Gastrocnemius medialis (tissue), 4 donors: ENCODE results near the gene DCLRE1A. TPM values are rescaled to one million over a fixed set of nuclear protein-coding genes. Genes with fewer than 3 reads are reported as not detected.
"Not testable (repeated sequence)": the region's sequence is repeated elsewhere in the genome, so short reads cannot be mapped to it uniquely, and the experiment has no call there.

Source experiments
- ATAC-seq, 2 donors: fragments of 150-250 bp; one replicate each; pipeline ENCODE4 v1.9.1; 2016
- DNase-seq, 2 donors: peaks; one replicate each; pipeline ENCODE4 v3.0.0-alpha.2; 2019
- H3K27ac ChIP-seq, 4 donors: fragments of 200-600 bp; sonication (generic); 1 replicate in 1 of 4; 2 replicates in 3 of 4; pipeline ENCODE4 v1.5.1; 2016 to 2018; ENCODE audit warnings: mild to moderate bottlenecking in 2 of 4, moderate library complexity in 1 of 4
- H3K27me3 ChIP-seq, 3 donors: fragments of 200-600 bp; sonication (generic) in 2 of 3; 1 replicate in 1 of 3; 2 replicates in 2 of 3; pipeline versions ENCODE4 v1.5.1 to v1.6.0; 2016 to 2019; ENCODE audit warnings: mild to moderate bottlenecking in 1 of 3, moderate library complexity in 1 of 3
- H3K36me3 ChIP-seq, 2 donors: fragments of 200-600 bp; sonication (generic) in 1 of 2; one replicate each; pipeline ENCODE4 v1.5.1; 2017 to 2018
- H3K4me1 ChIP-seq, 2 donors: fragments of 200-600 bp; sonication (generic) in 1 of 2; one replicate each; pipeline ENCODE4 v1.5.1; 2016 to 2017; ENCODE audit warnings: mild to moderate bottlenecking in 2 of 2
- H3K4me3 ChIP-seq, 4 donors: fragments of 200-600 bp; sonication (generic) in 3 of 4; 1 replicate in 1 of 4; 2 replicates in 3 of 4; pipeline ENCODE4 v1.5.1; 2016 to 2019; ENCODE audit warnings: mild to moderate bottlenecking in 2 of 4
- H3K9me3 ChIP-seq, 3 donors: fragments of 200-600 bp; sonication (generic) in 2 of 3; 1 replicate in 1 of 3; 2 replicates in 2 of 3; pipeline ENCODE4 v1.5.1; 2016 to 2019
- CTCF ChIP-seq, 5 experiments: fragments of 450-650 bp in 3 of 5; fragments of 200-600 bp in 2 of 5; sonication (generic) in 2 of 5; IDR thresholded peaks in 4 of 5; conservative IDR thresholded peaks in 1 of 5; 1 replicate in 4 of 5; 2 replicates in 1 of 5; pipeline ENCODE4 v1.5.1; 2016 to 2019; ENCODE audit warnings: antibody characterized with exemption in 5 of 5, mild to moderate bottlenecking in 3 of 5, moderate library complexity in 3 of 5
- POLR2A ChIP-seq, 2 donors: fragments of 450-650 bp; IDR thresholded peaks; one replicate each; pipeline ENCODE4 v1.6.1; 2017; ENCODE audit warnings: antibody characterized with exemption in 2 of 2, mild to moderate bottlenecking in 2 of 2, moderate library complexity in 2 of 2
- in situ Hi-C, 4 donors: fragments of 200-750 bp; cut with MboI; loops; one replicate each; pipeline versions ENCODE4 v1.15.0 to v1.8.0; 2017; ENCODE audit warnings: low sequenced_read_pairs in 4 of 4
- intact Hi-C: fragments of 100-400 bp; cut with DNase I; formaldehyde crosslinking; loops from one replicate; pipeline ENCODE4 v1.15.1; 2023; ENCODE audit warnings: low total_unique reads
- total RNA-seq, 4 donors: library from RNA; depleted of rRNA; stranded (reverse); fragments of >200 nt; gene quantifications; one replicate each; pipeline versions ENCODE4 v1.1.0 to v1.2.3, GENCODE V29; 2016

The DCLRE1A gene
- total RNA-seq, 4 donors from 2014 or later = 2.6 to 4.7 (median 3.8) TPM

DNA sequence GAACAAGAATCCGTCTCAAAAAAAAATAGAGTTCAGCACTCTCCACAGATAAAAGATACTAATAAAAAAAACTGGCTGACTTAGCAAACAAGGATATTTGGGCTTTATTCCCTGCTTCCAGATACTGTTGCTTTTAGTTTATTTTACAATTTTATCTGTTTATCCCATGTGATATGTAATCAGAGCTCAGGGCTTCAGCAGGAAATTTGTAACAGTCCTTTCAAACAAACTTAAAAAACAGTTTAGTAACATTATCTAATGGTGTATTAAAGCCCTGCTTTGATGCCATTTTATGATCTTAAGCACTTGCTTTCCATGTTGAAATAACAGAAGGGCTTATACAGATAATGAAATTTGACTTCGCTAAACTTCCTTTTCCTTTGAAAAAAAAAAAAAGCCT, 28.1 kb downstream of the DCLRE1A start:
- H3K9me3 ChIP-seq = no peaks in the 10 kb centered on the region
- no peak overlapping the region for H3K4me3 ChIP-seq
- intact Hi-C loops = no loop called here
- in situ Hi-C loops = no loop called here
- no peak for TF ChIP-seq POLR2A (IDR thresholded peaks at IDR 0.05)
- TF ChIP-seq CTCF (IDR thresholded peaks at IDR 0.05 in 4 of 5, conservative IDR thresholded peaks at IDR 0.05 in 1 of 5) = no peak
- no peak overlapping the region for H3K27ac ChIP-seq
- H3K4me1 ChIP-seq = no peaks in the 10 kb centered on the region
- DNase-seq (no peak), ATAC-seq (no peak)
- H3K36me3 ChIP-seq = no peaks in the 10 kb centered on the region
- H3K27me3 ChIP-seq = no peaks in the 10 kb centered on the region

- no peak for ATAC-seq
- in situ Hi-C loops = no loop called here
These were observed 30.5 kb downstream of the DCLRE1A start for GRCh38 chr10:113823389-113823788.

DNA sequence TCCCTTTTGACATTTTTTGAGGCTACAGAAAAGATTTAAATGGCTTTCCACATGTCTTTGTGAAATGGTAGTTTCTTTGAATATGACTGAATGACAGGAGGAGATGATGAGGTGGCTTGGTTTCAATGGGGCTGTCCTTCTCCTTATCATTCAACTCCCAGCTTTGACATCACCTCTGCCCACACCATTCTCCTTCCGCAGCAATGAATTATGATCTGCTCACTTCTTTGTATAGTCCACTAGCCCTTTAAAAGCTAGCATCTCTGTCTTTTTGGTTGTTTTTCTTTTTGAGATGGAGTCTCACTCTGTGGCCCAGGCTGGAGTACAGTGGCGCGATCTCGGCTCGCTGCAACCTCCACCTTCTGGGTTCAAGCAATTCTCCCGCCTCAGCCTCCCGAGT, 31.7 kb downstream of the DCLRE1A start:
- Histone ChIP-seq H3K36me3 (no peaks in the 10 kb centered on the region), H3K27ac (no peak overlapping the region), H3K9me3 (no peaks in the 10 kb centered on the region), H3K4me3 (no peak overlapping the region), H3K27me3 (no peaks in the 10 kb centered on the region), H3K4me1 (no peaks in the 10 kb centered on the region)
- in situ Hi-C loops = no loop called here
- DNase-seq = no peak
- no peak for ATAC-seq
- TF ChIP-seq POLR2A (IDR thresholded peaks at IDR 0.05) (no peak), CTCF (IDR thresholded peaks at IDR 0.05 in 4 of 5, conservative IDR thresholded peaks at IDR 0.05 in 1 of 5) (no peak)
- intact Hi-C loops = no loop called here

More at GRCh38 chr10:113823389-113823788, 30.5 kb downstream of the DCLRE1A start:
- TF ChIP-seq CTCF (IDR thresholded peaks at IDR 0.05 in 4 of 5, conservative IDR thresholded peaks at IDR 0.05 in 1 of 5) (no peak), POLR2A (IDR thresholded peaks at IDR 0.05) (no peak)
- intact Hi-C loops = no loop called here
- no peak overlapping the region for H3K27ac ChIP-seq
- no peaks in the 10 kb centered on the region for H3K27me3 ChIP-seq
- no peaks in the 10 kb centered on the region for H3K36me3 ChIP-seq
- no peak for DNase-seq
- no peaks in the 10 kb centered on the region for H3K9me3 ChIP-seq
- no peaks in the 10 kb centered on the region for H3K4me1 ChIP-seq
- H3K4me3 ChIP-seq = no peak overlapping the region

DNA sequence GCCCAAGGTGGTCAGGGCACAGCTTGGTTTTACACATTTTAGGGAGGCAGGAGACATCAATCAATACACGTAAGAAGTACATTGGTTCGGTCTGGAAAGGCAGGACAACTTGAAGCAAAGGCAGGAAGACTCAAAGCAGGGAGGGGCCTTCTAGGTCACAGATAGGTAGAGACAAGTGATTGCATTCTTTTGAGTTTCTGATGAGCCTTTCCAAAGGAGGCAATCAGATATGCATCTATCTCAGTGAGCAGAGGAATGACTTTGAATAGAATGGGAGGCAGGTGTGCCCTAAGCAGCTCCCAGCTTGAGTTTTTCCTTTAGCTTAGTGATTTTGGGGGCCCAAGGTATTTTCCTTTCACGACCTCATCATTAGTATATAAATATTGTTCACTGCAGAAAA, 32.6 kb downstream of the DCLRE1A start:
- intact Hi-C loops, H3K27ac ChIP-seq, ATAC-seq, in situ Hi-C loops, DNase-seq, H3K4me1 ChIP-seq, H3K4me3 ChIP-seq, H3K27me3 ChIP-seq, H3K36me3 ChIP-seq, H3K9me3 ChIP-seq: not testable (repeated sequence)

DNA sequence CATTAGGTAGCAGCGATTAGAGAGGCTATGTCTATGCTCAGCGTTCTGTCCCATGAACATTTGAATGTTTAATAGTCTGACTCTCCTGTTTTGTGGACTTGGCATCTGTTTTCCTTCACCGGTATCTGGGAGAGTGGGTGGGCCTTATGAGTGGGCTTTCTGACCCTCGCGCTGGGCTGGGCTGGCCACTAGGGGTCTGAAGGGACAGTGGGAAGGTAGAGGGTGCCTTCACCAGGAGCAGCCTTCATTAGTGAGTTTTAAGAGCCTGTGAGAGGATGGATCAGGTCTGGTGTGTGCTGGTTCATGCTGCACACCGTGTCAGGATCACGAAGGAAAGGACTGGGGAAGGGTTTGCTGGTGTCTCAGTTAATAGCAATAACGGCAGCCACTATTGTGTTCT, 33.4 kb downstream of the DCLRE1A start:
- ATAC-seq = no peak
- no peak overlapping the region for H3K27ac ChIP-seq
- no peak overlapping the region for H3K4me3 ChIP-seq
- intact Hi-C loops (no loop called here), in situ Hi-C loops (no loop called here)
- no peaks in the 10 kb centered on the region for H3K9me3 ChIP-seq
- H3K27me3 ChIP-seq = no peaks in the 10 kb centered on the region
- no peaks in the 10 kb centered on the region for H3K4me1 ChIP-seq
- H3K36me3 ChIP-seq = no peaks in the 10 kb centered on the region
- DNase-seq = no peak
- TF ChIP-seq POLR2A (IDR thresholded peaks at IDR 0.05) = no peak
- TF ChIP-seq CTCF (IDR thresholded peaks at IDR 0.05 in 4 of 5, conservative IDR thresholded peaks at IDR 0.05 in 1 of 5) = no peak
